ENCODE measurements around the gene NDRG4. TPM values are rescaled to one million over a fixed set of nuclear protein-coding genes. Genes with fewer than 3 reads are reported as not detected.

The NDRG4 gene
- total and polyA plus RNA-seq, 2 of the 13 experiments (the other 11 are each of a cell fraction or from before 2014, with no cell fraction given) = 1.7 to 2.7 TPM

- in situ Hi-C loops (cut with HindIII; ENCODE audit: extremely low pct_ligation_motif_present, low pct_unique_long_range_greater_than_20kb) = no loop called here
- ATAC-seq (peak; percentile 65), DNase-seq (ENCODE audit: low spot score) (no peak), FAIRE-seq (no peak)
- Histone ChIP-seq H3K4me3 (replicated peaks in 1 of 3; ENCODE audit: insufficient read depth in 1 of 3, low read depth in 2 of 3, low read length in 3 of 3) (peak overlapping the region in 2 of 3 experiments; percentile 44 to 64; a peak in 3 of 6 replicates), H3K9me3 (ENCODE audit: low read length) (no peaks in the 10 kb centered on the region), H3K9ac (ENCODE audit: insufficient read depth, low read depth, low read length) (no peak overlapping the region), H3K27me3 (ENCODE audit: control insufficient read depth in 1 of 2, insufficient read depth in 2 of 2, low read length in 2 of 2) (peaks cover 11 to 68% of the 10 kb centered on the region in 2 experiments), H3K79me2 (ENCODE audit: insufficient read depth, low read length) (no peaks in the 10 kb centered on the region), H3K4me2 (ENCODE audit: low read depth, low read length) (peak overlapping the region; percentile 64), H3K4me1 (ENCODE audit: insufficient read depth, low read length) (peaks cover 16% of the 10 kb centered on the region; the same call in 1 of the 2 replicates), H4K20me1 (ENCODE audit: insufficient read depth, low read length) (peaks cover 3% of the 10 kb centered on the region; the same call in 1 of the 2 replicates), H3K27ac (ENCODE audit: extremely low read length, insufficient read depth, low read length) (no peak overlapping the region), H3K36me3 (replicated peaks in 1 of 2; ENCODE audit: control insufficient read depth in 1 of 2, insufficient read depth in 2 of 2, low read length in 2 of 2) (no peaks in the 10 kb centered on the region), H2AFZ (ENCODE audit: low read length) (no peak overlapping the region)
- BruUV-seq (replicated peaks) = no TSS peak
- intact Hi-C loops (cut with micrococcal nuclease; ENCODE audit: unreplicated experiment) = no loop called here
- 15% methylated on average over 24 of the region's 24 CpGs for WGBS (ENCODE audit: low lambda C conversion rate)
- no peak for TF ChIP-seq MXI1 (IDR thresholded peaks at IDR 0.05; ENCODE audit: borderline replicate concordance, low read depth, low read length)
- no peak for TF ChIP-seq ZNF7 (CRISPR knock-in tag; IDR thresholded peaks at IDR 0.05)
- no peak for TF ChIP-seq RELA (CRISPR knock-in tag; IDR thresholded peaks at IDR 0.05)
- 0 out of 2 replicates have a peak, but pooled peaks have one; percentile 4 for TF ChIP-seq CTCF (CRISPR knock-in tag; IDR thresholded peaks at IDR 0.05)
- 0 out of 2 replicates have a peak, but pooled peaks have one; percentile 17 for TF ChIP-seq ZNF263 (CRISPR knock-in tag; IDR thresholded peaks at IDR 0.05)
- TF ChIP-seq ZNF724P (CRISPR knock-in tag; IDR thresholded peaks at IDR 0.05; ENCODE audit: borderline replicate concordance) = no peak
- TF ChIP-seq, protein P1, sequence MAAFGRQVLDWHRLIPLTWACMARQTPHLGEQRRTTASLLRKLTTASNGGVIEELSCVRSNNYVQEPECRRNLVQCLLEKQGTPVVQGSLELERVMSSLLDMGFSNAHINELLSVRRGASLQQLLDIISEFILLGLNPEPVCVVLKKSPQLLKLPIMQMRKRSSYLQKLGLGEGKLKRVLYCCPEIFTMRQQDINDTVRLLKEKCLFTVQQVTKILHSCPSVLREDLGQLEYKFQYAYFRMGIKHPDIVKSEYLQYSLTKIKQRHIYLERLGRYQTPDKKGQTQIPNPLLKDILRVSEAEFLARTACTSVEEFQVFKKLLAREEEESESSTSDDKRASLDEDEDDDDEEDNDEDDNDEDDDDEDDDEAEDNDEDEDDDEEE (CRISPR knock-in tag; IDR thresholded peaks at IDR 0.05) = no peak
- peak; percentile 8 for TF ChIP-seq XRCC5 (optimal IDR thresholded peaks at IDR 0.05; ENCODE audit: low read length)
- no peak for TF ChIP-seq HMG20B (CRISPR knock-in tag; conservative IDR thresholded peaks at IDR 0.05)
- CTCF ChIA-PET (ENCODE audit: low intra/inter-chr PET ratio, low total read pairs) = no interaction called here
- POLR2A ChIA-PET = no interaction called here
Measured at GRCh38 chr16:58464916-58465731, 34.8 kb upstream of the NDRG4 start.
